Breast epithelium (tissue), 4 donors: ENCODE results near the gene CDKN2A. TPM values are rescaled to one million over a fixed set of nuclear protein-coding genes. Genes with fewer than 3 reads are reported as not detected.

Experiments used
- DNase-seq, 2 donors: peaks; one replicate each; pipeline ENCODE4 v3.0.0-alpha.2; 2019; ENCODE audit warnings: low spot score in 2 of 2
- H3K27ac ChIP-seq, 2 donors: fragments of 200-600 bp; sonication (generic) in 1 of 2; one replicate each; pipeline ENCODE4 v1.5.1; 2016 to 2019; ENCODE audit warnings: mild to moderate bottlenecking in 1 of 2
- H3K27me3 ChIP-seq, 2 donors: fragments of 200-600 bp; sonication (generic) in 1 of 2; one replicate each; pipeline versions ENCODE4 v1.5.1 to v1.6.0; 2017 to 2019; ENCODE audit warnings: control low read depth in 1 of 2, mild to moderate bottlenecking in 1 of 2
- H3K36me3 ChIP-seq: fragments of 200-600 bp; one replicate; pipeline ENCODE4 v1.5.1; 2019
- H3K4me1 ChIP-seq, 2 donors: fragments of 200-600 bp; sonication (generic); one replicate each; pipeline ENCODE4 v1.5.1; 2016 to 2019; ENCODE audit warnings: control low read depth in 1 of 2
- H3K4me3 ChIP-seq, 3 donors: fragments of 200-600 bp; sonication (generic); 1 replicate in 2 of 3; 2 replicates in 1 of 3; pipeline ENCODE4 v1.5.1; 2016 to 2019; ENCODE audit warnings: mild to moderate bottlenecking in 3 of 3, moderate library complexity in 2 of 3
- H3K9me3 ChIP-seq, 2 donors: fragments of 200-600 bp; sonication (generic) in 1 of 2; one replicate each; pipeline ENCODE4 v1.5.1; 2016 to 2019; ENCODE audit warnings: control low read depth in 1 of 2
- CTCF ChIP-seq, 3 donors: fragments of 450-650 bp; IDR thresholded peaks; one replicate each; pipeline ENCODE4 v1.5.1; 2016 to 2017; ENCODE audit warnings: antibody characterized with exemption in 3 of 3, mild to moderate bottlenecking in 3 of 3, moderate library complexity in 3 of 3
- POLR2A ChIP-seq: fragments of 450-650 bp; IDR thresholded peaks from one replicate; pipeline ENCODE4 v1.6.1; 2016; ENCODE audit warnings: antibody characterized with exemption, mild to moderate bottlenecking, moderate library complexity
- POLR2AphosphoS5 ChIP-seq, 3 donors: sonication (generic); formaldehyde crosslinking; IDR thresholded peaks; one replicate each; pipeline ENCODE4 v1.6.1; 2017; ENCODE audit warnings: antibody characterized with exemption in 3 of 3
- intact Hi-C: fragments of 100-400 bp; cut with DNase I; formaldehyde crosslinking; loops from one replicate; pipeline ENCODE4 v1.15.1; 2023; ENCODE audit warnings: low total_unique reads
- total RNA-seq, 3 donors: library from RNA; depleted of rRNA; stranded (reverse); fragments of >200 nt; gene quantifications; one replicate each; pipeline ENCODE4 v1.1.0, GENCODE V29; 2016

Gene CDKN2A
- total RNA-seq, 3 donors from 2014 or later = 0.80 to 19.3 (median 3.5) TPM

GRCh38 chr9:21958833-21959232 lies 35.4 kb downstream of the CDKN2A start:
- H3K27ac ChIP-seq = no peak overlapping the region
- H3K4me1 ChIP-seq = no peaks in the 10 kb centered on the region
- no peak overlapping the region for H3K4me3 ChIP-seq
- no peaks in the 10 kb centered on the region for H3K36me3 ChIP-seq
- peaks cover 0 to 5% of the 10 kb centered on the region in 2 donors for H3K9me3 ChIP-seq
- intact Hi-C loops = no loop called here
- TF ChIP-seq POLR2A (no peak), CTCF (IDR thresholded peaks at IDR 0.05) (no peak), POLR2AphosphoS5 (IDR thresholded peaks at IDR 0.05) (no peak)
- no peaks in the 10 kb centered on the region for H3K27me3 ChIP-seq
- DNase-seq = no peak

- H3K4me3 ChIP-seq = no peak overlapping the region
- TF ChIP-seq POLR2AphosphoS5 (IDR thresholded peaks at IDR 0.05) (no peak), POLR2A (no peak), CTCF (IDR thresholded peaks at IDR 0.05) (no peak)
- no peak for DNase-seq
- H3K4me1 ChIP-seq = no peaks in the 10 kb centered on the region
- intact Hi-C loops = no loop called here
- no peaks in the 10 kb centered on the region for H3K27me3 ChIP-seq
- no peak overlapping the region for H3K27ac ChIP-seq
- H3K36me3 ChIP-seq = no peaks in the 10 kb centered on the region
- H3K9me3 ChIP-seq = no peaks in the 10 kb centered on the region
Observed at GRCh38 chr9:21945606-21946005, 48.6 kb downstream of the CDKN2A start.

DNA sequence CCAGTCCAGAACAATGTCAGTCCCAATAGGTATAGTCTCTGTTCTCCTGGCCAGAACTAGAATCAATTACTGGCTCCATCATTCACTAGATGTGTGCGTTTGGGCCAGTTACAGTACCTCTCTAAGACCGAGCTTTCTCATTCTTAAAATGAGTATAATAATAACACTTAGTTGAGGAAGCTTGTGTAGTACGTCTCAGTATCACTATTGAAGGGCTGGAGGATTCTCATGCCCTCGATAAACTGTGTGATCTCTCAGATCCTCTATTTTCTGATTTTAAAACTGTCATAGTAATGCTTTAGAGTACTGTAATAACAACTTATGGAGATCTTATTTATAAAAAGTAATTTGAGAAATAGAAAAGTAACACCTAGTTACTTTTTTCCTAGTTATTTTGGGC lies 50.7 kb downstream of the CDKN2A start:
- intact Hi-C loops = no loop called here
- Histone ChIP-seq H3K36me3 (no peaks in the 10 kb centered on the region), H3K9me3 (no peaks in the 10 kb centered on the region), H3K4me1 (no peaks in the 10 kb centered on the region), H3K4me3 (no peak overlapping the region), H3K27me3 (no peaks in the 10 kb centered on the region), H3K27ac (no peak overlapping the region)
- TF ChIP-seq POLR2AphosphoS5 (IDR thresholded peaks at IDR 0.05) = no peak
- no peak for TF ChIP-seq POLR2A
- TF ChIP-seq CTCF (IDR thresholded peaks at IDR 0.05) = no peak
- DNase-seq = no peak

- Histone ChIP-seq H3K27ac (no peak overlapping the region), H3K4me1 (no peaks in the 10 kb centered on the region), H3K36me3 (no peaks in the 10 kb centered on the region), H3K27me3 (no peaks in the 10 kb centered on the region), H3K9me3 (no peaks in the 10 kb centered on the region), H3K4me3 (no peak overlapping the region)
- no peak for TF ChIP-seq POLR2A
- no peak for TF ChIP-seq CTCF (IDR thresholded peaks at IDR 0.05)
- no peak for TF ChIP-seq POLR2AphosphoS5 (IDR thresholded peaks at IDR 0.05)
- intact Hi-C loops = no loop called here
- no peak for DNase-seq
Observed at GRCh38 chr9:21941337-21941995, 52.7 kb downstream of the CDKN2A start.

- no peak for TF ChIP-seq POLR2AphosphoS5 (IDR thresholded peaks at IDR 0.05)
- no peaks in the 10 kb centered on the region for H3K27me3 ChIP-seq
- H3K27ac ChIP-seq = no peak overlapping the region
- intact Hi-C loops = no loop called here
- no peak overlapping the region for H3K4me3 ChIP-seq
- DNase-seq = no peak
- H3K4me1 ChIP-seq = no peaks in the 10 kb centered on the region
- H3K36me3 ChIP-seq = no peaks in the 10 kb centered on the region
- no peaks in the 10 kb centered on the region for H3K9me3 ChIP-seq
Observed at GRCh38 chr9:21936161-21936560, 58.0 kb downstream of the CDKN2A start.
